Mesenchymal stem cell (in vitro differentiated cells and primary cell): ENCODE measurements around the gene C9orf152.

ENCODE experiments used
- DNase-seq: peaks from one replicate; pipeline ENCODE4 v3.0.0-alpha.2; 2013
- H2AFZ ChIP-seq: one replicate; pipeline ENCODE4 v1.6.1; 2013; ENCODE audit warnings: low read depth, mild to moderate bottlenecking, control low read depth, inconsistent platforms, low read length, moderate library complexity
- H2AK5ac ChIP-seq: 2 replicates; pipeline ENCODE4 v1.6.1; 2013; ENCODE audit warnings: low read length, moderate library complexity, mild to moderate bottlenecking, inconsistent platforms; ENCODE audit not compliant: severe bottlenecking
- H2BK120ac ChIP-seq: one replicate; pipeline ENCODE4 v1.6.1; 2013; ENCODE audit warnings: low read depth, mild to moderate bottlenecking, inconsistent platforms, low read length, moderate library complexity
- H2BK12ac ChIP-seq, 2 experiments: one replicate each; pipeline ENCODE4 v1.6.1; 2013; ENCODE audit warnings: inconsistent platforms in 2 of 2, low read length in 2 of 2, mild to moderate bottlenecking in 2 of 2, moderate library complexity in 2 of 2, control low read depth in 1 of 2
- H2BK15ac ChIP-seq: one replicate; pipeline ENCODE4 v1.6.1; 2013; ENCODE audit warnings: mild to moderate bottlenecking, low read depth, inconsistent platforms; ENCODE audit not compliant: poor library complexity, severe bottlenecking
- H2BK5ac ChIP-seq: 2 replicates; pipeline ENCODE4 v1.6.1; 2013; ENCODE audit warnings: low read depth, mild to moderate bottlenecking, low read length, control low read depth, inconsistent platforms; ENCODE audit not compliant: poor library complexity, severe bottlenecking
- H3K14ac ChIP-seq, 2 experiments: one replicate each; pipeline ENCODE4 v1.6.1; 2013; ENCODE audit warnings: inconsistent platforms in 2 of 2, low read length in 2 of 2, control low read depth in 1 of 2, mild to moderate bottlenecking in 1 of 2, moderate library complexity in 1 of 2
- H3K18ac ChIP-seq, 2 experiments: one replicate each; pipeline ENCODE4 v1.6.1; 2013; ENCODE audit warnings: inconsistent platforms in 2 of 2, low read length in 2 of 2, control low read depth in 1 of 2, low read depth in 1 of 2, mild to moderate bottlenecking in 1 of 2
- H3K23ac ChIP-seq, 2 experiments: one replicate each; pipeline ENCODE4 v1.6.1; 2013; ENCODE audit warnings: inconsistent platforms in 2 of 2, low read length in 2 of 2, mild to moderate bottlenecking in 2 of 2, moderate library complexity in 2 of 2, control low read depth in 1 of 2
- H3K27ac ChIP-seq: 2 replicates; pipeline ENCODE4 v1.5.1; 2013; ENCODE audit warnings: mild to moderate bottlenecking, moderate library complexity, low read length, control low read depth, inconsistent platforms; ENCODE audit not compliant: poor library complexity, severe bottlenecking
- H3K27me3 ChIP-seq, 2 experiments: 2 replicates each; pipeline versions ENCODE4 v1.6.1 to v1.7.0; 2013; ENCODE audit warnings: low read length in 2 of 2, mild to moderate bottlenecking in 2 of 2, moderate library complexity in 2 of 2, control low read depth in 1 of 2, inconsistent platforms in 1 of 2; ENCODE audit not compliant: control insufficient read depth in 1 of 2, insufficient read depth in 1 of 2
- H3K36me3 ChIP-seq, 2 experiments: 2 replicates each; pipeline versions ENCODE4 v1.6.1 to v1.7.0; 2013; ENCODE audit warnings: low read length in 2 of 2, control low read depth in 1 of 2, inconsistent platforms in 1 of 2, low read depth in 1 of 2, mild to moderate bottlenecking in 1 of 2; ENCODE audit not compliant: insufficient read depth in 2 of 2, control insufficient read depth in 1 of 2
- H3K4ac ChIP-seq, 2 experiments: one replicate each; pipeline ENCODE4 v1.6.1; 2013; ENCODE audit warnings: inconsistent platforms in 2 of 2, low read length in 2 of 2, mild to moderate bottlenecking in 2 of 2, moderate library complexity in 2 of 2, control low read depth in 1 of 2, low read depth in 1 of 2
- H3K4me1 ChIP-seq: 2 replicates; pipeline ENCODE4 v1.6.1; 2013; ENCODE audit warnings: low read depth, low read length, control low read depth; ENCODE audit not compliant: control insufficient read depth, insufficient read depth
- H3K4me2 ChIP-seq: 2 replicates; pipeline ENCODE4 v1.6.1; 2013; ENCODE audit warnings: low read length, mild to moderate bottlenecking, inconsistent platforms; ENCODE audit not compliant: poor library complexity, severe bottlenecking
- H3K4me3 ChIP-seq, 2 experiments: 2 replicates each; pipeline versions ENCODE4 v1.5.1 to v1.7.0; 2013; ENCODE audit warnings: low read length in 2 of 2, mild to moderate bottlenecking in 2 of 2, control low read depth in 1 of 2, low read depth in 1 of 2; ENCODE audit not compliant: insufficient read depth in 1 of 2
- H3K79me1 ChIP-seq: replicated peaks from 2 replicates; pipeline ENCODE4 v1.6.1; 2013; ENCODE audit warnings: mild to moderate bottlenecking, control low read depth, low read length, inconsistent platforms; ENCODE audit not compliant: poor library complexity, severe bottlenecking
- H3K9ac ChIP-seq: 2 replicates; pipeline ENCODE4 v1.7.0; 2013; ENCODE audit warnings: mild to moderate bottlenecking, low read length, moderate library complexity
- H3K9me3 ChIP-seq: 2 replicates; pipeline ENCODE4 v1.7.0; 2013; ENCODE audit warnings: mild to moderate bottlenecking, low read length; ENCODE audit not compliant: control insufficient read depth
- H4K8ac ChIP-seq: one replicate; pipeline ENCODE4 v1.6.1; 2013; ENCODE audit warnings: inconsistent platforms, mild to moderate bottlenecking, low read length, moderate library complexity
- H4K91ac ChIP-seq: one replicate; pipeline ENCODE4 v1.6.1; 2013; ENCODE audit warnings: mild to moderate bottlenecking, low read length, inconsistent platforms
- WGBS: methylation state at CpG from one replicate; pipeline ENCODE4 v1.1.7; 2013; ENCODE audit warnings: mixed read lengths; 5-methylcytosine and 5-hydroxymethylcytosine counted together

Gene C9orf152

GRCh38 chr9:110156902-110157301 lies 51.1 kb downstream of the C9orf152 start:
- Histone ChIP-seq H4K8ac (no peak overlapping the region), H2BK15ac (no peak overlapping the region), H3K79me1 (peaks cover 22% of the 10 kb centered on the region), H2AK5ac (no peak overlapping the region), H3K9me3 (no peaks in the 10 kb centered on the region), H3K4ac (no peak overlapping the region), H2BK120ac (no peak overlapping the region), H3K9ac (peak overlapping the region; percentile 13), H3K18ac (no peak overlapping the region), H3K4me1 (peaks cover 13% of the 10 kb centered on the region), H4K91ac (no peak overlapping the region), H2AFZ (no peak overlapping the region), H3K27ac (no peak overlapping the region), H3K23ac (no peak overlapping the region), H3K27me3 (no peaks in the 10 kb centered on the region), H3K36me3 (peaks cover 12 to 70% of the 10 kb centered on the region in 2 experiments), H3K4me3 (peak overlapping the region in 1 of 2 experiments; percentile 23), H3K4me2 (no peak overlapping the region), H2BK5ac (no peak overlapping the region), H3K14ac (no peak overlapping the region), H2BK12ac (no peak overlapping the region)
- 57% methylated on average over 4 of the region's 4 CpGs for WGBS
- peak; percentile 48 for DNase-seq

- WGBS = 93% methylated on average over 7 of the region's 9 CpGs
- Histone ChIP-seq H2BK12ac (no peak overlapping the region), H2BK120ac (no peak overlapping the region), H3K79me1 (peaks cover 19% of the 10 kb centered on the region), H3K4me2 (no peak overlapping the region), H4K8ac (no peak overlapping the region), H3K27ac (no peak overlapping the region), H3K14ac (no peak overlapping the region), H3K36me3 (peaks cover 12 to 65% of the 10 kb centered on the region in 2 experiments), H2BK15ac (no peak overlapping the region), H2AK5ac (no peak overlapping the region), H3K27me3 (no peaks in the 10 kb centered on the region), H2AFZ (no peak overlapping the region), H4K91ac (no peak overlapping the region), H2BK5ac (no peak overlapping the region), H3K23ac (no peak overlapping the region), H3K4me1 (peaks cover 15% of the 10 kb centered on the region), H3K9me3 (no peaks in the 10 kb centered on the region), H3K18ac (peak overlapping the region in 1 of 2 experiments; percentile 5), H3K4ac (no peak overlapping the region), H3K4me3 (peak overlapping the region in 1 of 2 experiments; percentile 20), H3K9ac (peak overlapping the region; percentile 13)
- DNase-seq = no peak
Measured at GRCh38 chr9:110156416-110156815, 51.5 kb downstream of the C9orf152 start.

- 100% methylated on average over 1 of the region's 3 CpGs for WGBS
- Histone ChIP-seq H2AK5ac (no peak overlapping the region), H3K23ac (no peak overlapping the region), H3K4me2 (no peak overlapping the region), H4K8ac (no peak overlapping the region), H3K27ac (no peak overlapping the region), H3K9ac (peak overlapping the region; percentile 13), H2BK120ac (no peak overlapping the region), H3K18ac (no peak overlapping the region), H2BK15ac (no peak overlapping the region), H3K79me1 (peaks cover 15% of the 10 kb centered on the region), H3K14ac (no peak overlapping the region), H3K4ac (no peak overlapping the region), H3K27me3 (no peaks in the 10 kb centered on the region), H2BK12ac (no peak overlapping the region), H3K4me3 (no peak overlapping the region), H3K36me3 (peaks cover 9 to 61% of the 10 kb centered on the region in 2 experiments), H4K91ac (no peak overlapping the region), H3K4me1 (peaks cover 15% of the 10 kb centered on the region), H2BK5ac (no peak overlapping the region), H3K9me3 (no peaks in the 10 kb centered on the region), H2AFZ (no peak overlapping the region)
- DNase-seq = no peak
Measured at GRCh38 chr9:110155751-110156150, 52.2 kb downstream of the C9orf152 start.

- DNase-seq = no peak
- WGBS = 90% methylated on average over 2 of the region's 2 CpGs
- peaks cover 19% of the 10 kb centered on the region for H3K4me1 ChIP-seq
- H3K79me1 ChIP-seq = peaks cover 16% of the 10 kb centered on the region
- H3K9ac ChIP-seq = peak overlapping the region; percentile 38
- no peak overlapping the region for H2AK5ac ChIP-seq
- H2BK120ac ChIP-seq = no peak overlapping the region
- H3K4me3 ChIP-seq = no peak overlapping the region
- H3K27ac ChIP-seq = no peak overlapping the region
- H3K14ac ChIP-seq = no peak overlapping the region
- no peak overlapping the region for H3K4ac ChIP-seq
- no peak overlapping the region for H3K23ac ChIP-seq
- H3K27me3 ChIP-seq = no peaks in the 10 kb centered on the region
- no peak overlapping the region for H4K8ac ChIP-seq
- H2AFZ ChIP-seq = no peak overlapping the region
- H2BK12ac ChIP-seq = no peak overlapping the region
- no peak overlapping the region for H4K91ac ChIP-seq
- no peaks in the 10 kb centered on the region for H3K9me3 ChIP-seq
- no peak overlapping the region for H3K18ac ChIP-seq
- no peak overlapping the region for H2BK15ac ChIP-seq
- no peak overlapping the region for H3K4me2 ChIP-seq
- peaks cover 10 to 53% of the 10 kb centered on the region in 2 experiments for H3K36me3 ChIP-seq
- no peak overlapping the region for H2BK5ac ChIP-seq
Measured at GRCh38 chr9:110153431-110153830, 54.5 kb downstream of the C9orf152 start.
